Suprapubic skin (tissue), 4 donors: ENCODE data around the gene KDM6A.
"Not testable (repeated sequence)": the region's sequence is repeated elsewhere in the genome, so short reads cannot be mapped to it uniquely, and the experiment has no call there.

Source experiments
- EP300 ChIP-seq: sonication (generic); formaldehyde crosslinking; IDR thresholded peaks from one replicate; pipeline ENCODE4 v1.6.1; 2017; ENCODE audit warnings: antibody characterized with exemption
- POLR2A ChIP-seq, 2 donors: fragments of 450-650 bp; IDR thresholded peaks; one replicate each; pipeline ENCODE4 v1.6.1; 2017; ENCODE audit warnings: antibody characterized with exemption in 2 of 2, mild to moderate bottlenecking in 2 of 2, moderate library complexity in 2 of 2
- POLR2AphosphoS5 ChIP-seq, 3 donors: sonication (generic); formaldehyde crosslinking; IDR thresholded peaks; one replicate each; pipeline ENCODE4 v1.6.1; 2017; ENCODE audit warnings: antibody characterized with exemption in 3 of 3
- TF ChIP-seq, protein P1 (sequence below), 2 donors: fragments of 200-600 bp in 1 of 2; fragments of 450-650 bp in 1 of 2; sonication (generic) in 1 of 2; IDR thresholded peaks; one replicate each; pipeline ENCODE4 v1.5.1; 2016 to 2019; ENCODE audit warnings: antibody characterized with exemption in 2 of 2, mild to moderate bottlenecking in 1 of 2, moderate library complexity in 1 of 2

DNA sequence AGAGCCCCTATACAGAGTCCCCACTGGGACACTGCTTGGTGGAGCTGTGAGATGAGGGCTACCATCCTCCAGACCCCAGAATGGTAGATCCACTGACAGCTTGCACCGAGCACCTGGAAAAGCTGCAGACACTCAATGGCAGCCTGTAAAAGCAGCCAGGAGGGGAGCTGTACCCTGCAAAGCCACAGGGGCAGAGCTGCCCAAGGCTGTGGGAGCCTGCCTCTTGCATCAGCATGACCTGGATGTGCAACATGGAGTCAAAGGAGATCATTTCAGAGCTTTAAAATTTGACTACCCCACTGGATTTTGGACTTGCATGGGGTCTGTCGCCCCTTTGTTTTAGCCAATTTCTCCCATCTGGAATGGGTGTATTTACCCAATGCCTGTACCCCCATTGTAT lies 49.8 kb upstream of the KDM6A start:
- TF ChIP-seq, protein P1, sequence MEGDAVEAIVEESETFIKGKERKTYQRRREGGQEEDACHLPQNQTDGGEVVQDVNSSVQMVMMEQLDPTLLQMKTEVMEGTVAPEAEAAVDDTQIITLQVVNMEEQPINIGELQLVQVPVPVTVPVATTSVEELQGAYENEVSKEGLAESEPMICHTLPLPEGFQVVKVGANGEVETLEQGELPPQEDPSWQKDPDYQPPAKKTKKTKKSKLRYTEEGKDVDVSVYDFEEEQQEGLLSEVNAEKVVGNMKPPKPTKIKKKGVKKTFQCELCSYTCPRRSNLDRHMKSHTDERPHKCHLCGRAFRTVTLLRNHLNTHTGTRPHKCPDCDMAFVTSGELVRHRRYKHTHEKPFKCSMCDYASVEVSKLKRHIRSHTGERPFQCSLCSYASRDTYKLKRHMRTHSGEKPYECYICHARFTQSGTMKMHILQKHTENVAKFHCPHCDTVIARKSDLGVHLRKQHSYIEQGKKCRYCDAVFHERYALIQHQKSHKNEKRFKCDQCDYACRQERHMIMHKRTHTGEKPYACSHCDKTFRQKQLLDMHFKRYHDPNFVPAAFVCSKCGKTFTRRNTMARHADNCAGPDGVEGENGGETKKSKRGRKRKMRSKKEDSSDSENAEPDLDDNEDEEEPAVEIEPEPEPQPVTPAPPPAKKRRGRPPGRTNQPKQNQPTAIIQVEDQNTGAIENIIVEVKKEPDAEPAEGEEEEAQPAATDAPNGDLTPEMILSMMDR (IDR thresholded peaks at IDR 0.05): not testable (repeated sequence)
- not testable (repeated sequence) for TF ChIP-seq POLR2AphosphoS5 (IDR thresholded peaks at IDR 0.05); POLR2A (IDR thresholded peaks at IDR 0.05); EP300
